Activated CD8-positive, alpha-beta memory T cell treated with anti-CD3 and anti-CD28 coated beads for 1 hour (primary cell): ENCODE measurements around the gene PRSS35.
"Not testable (repeated sequence)": the region's sequence is repeated elsewhere in the genome, so short reads cannot be mapped to it uniquely, and the experiment has no call there.

Experiments used
- DNase-seq, 2 donors: peaks; one replicate each; pipeline ENCODE4 v3.0.0-alpha.2; 2020; ENCODE audit warnings: low read depth in 1 of 2; ENCODE audit errors: extremely low read depth in 1 of 2

PRSS35 gene

GRCh38 chr6:83514866-83515466 is 2.6 kb downstream of the PRSS35 start:
- DNase-seq: no peak

GRCh38 chr6:83517500-83517899 is 5.2 kb downstream of the PRSS35 start:
- no peak for DNase-seq

- DNase-seq: no peak
Observed at GRCh38 chr6:83518816-83519480, 6.6 kb downstream of the PRSS35 start.

GRCh38 chr6:83536034-83536646 is 23.8 kb downstream of the PRSS35 start:
- peak in 1 of 2 donors; percentile 35 for DNase-seq

GRCh38 chr6:83536647-83537589 is 24.6 kb downstream of the PRSS35 start:
- DNase-seq: no peak

- DNase-seq: no peak
Observed at GRCh38 chr6:83539678-83540077, 27.3 kb downstream of the PRSS35 start.

GRCh38 chr6:83546636-83547035 is 34.3 kb downstream of the PRSS35 start:
- DNase-seq: no peak

- DNase-seq: not testable (repeated sequence)
Observed at GRCh38 chr6:83550482-83550881, 38.1 kb downstream of the PRSS35 start.

GRCh38 chr6:83551748-83552147 is 39.4 kb downstream of the PRSS35 start:
- not testable (repeated sequence) for DNase-seq

GRCh38 chr6:83556871-83557270 is 44.5 kb downstream of the PRSS35 start:
- no peak for DNase-seq

- DNase-seq: no peak
Observed at GRCh38 chr6:83558975-83559374, 46.6 kb downstream of the PRSS35 start.

GRCh38 chr6:83571663-83572185 is 59.4 kb downstream of the PRSS35 start:
- DNase-seq: not testable (repeated sequence)

- no peak for DNase-seq
Observed at GRCh38 chr6:83574783-83575182, 62.4 kb downstream of the PRSS35 start.
